Cardiac muscle cell (in vitro differentiated cells and primary cell): ENCODE measurements around the gene SLC5A10. TPM values are rescaled to one million over a fixed set of nuclear protein-coding genes. Genes with fewer than 3 reads are reported as not detected.

Experiments used
- DNase-seq, 2 donors: peaks; one replicate each; pipeline versions ENCODE4 v3.0.0 to v3.0.0-alpha.2; 2010 to 2017; ENCODE audit warnings: low read depth in 1 of 2, low spot score in 1 of 2
- H3K27ac ChIP-seq: fragments of 200-600 bp; sonication (generic); 2 replicates; pipeline ENCODE4 v1.5.1; 2016
- H3K27me3 ChIP-seq: fragments of 200-600 bp; sonication (generic); 2 replicates; pipeline ENCODE4 v1.6.0; 2016; ENCODE audit warnings: control low read depth
- H3K36me3 ChIP-seq: fragments of 200-600 bp; sonication (generic); 2 replicates; pipeline ENCODE4 v1.5.1; 2016; ENCODE audit warnings: control low read depth
- H3K4me1 ChIP-seq: fragments of 200-600 bp; sonication (generic); 2 replicates; pipeline ENCODE4 v1.8.1; 2017; ENCODE audit warnings: low read depth, mild to moderate bottlenecking, mixed run types
- H3K4me3 ChIP-seq: fragments of 200-600 bp; sonication (generic); 2 replicates; pipeline ENCODE4 v1.5.1; 2016; ENCODE audit warnings: mild to moderate bottlenecking
- H3K9me3 ChIP-seq: fragments of 200-600 bp; sonication (generic); 2 replicates; pipeline ENCODE4 v1.5.1; 2017; ENCODE audit warnings: low read depth, mild to moderate bottlenecking, control low read depth
- polyA plus RNA-seq: library from polyadenylated mRNA; unstranded; fragments of >200 nt; fragmentation: Nextera tagmentation; extraction: Ambion mirVana; gene quantifications from 2 replicates; pipeline ENCODE4 v1.2.1, GENCODE V29; 2016
- total RNA-seq: library from RNA; depleted of rRNA; stranded (reverse); fragments of >200 nt; gene quantifications from 2 replicates; pipeline ENCODE4 v1.2.3, GENCODE V29; 2016
- TF ChIP-seq, protein P1 (sequence below): IDR thresholded peaks from 2 replicates; pipeline ENCODE4 v1.5.1; 2012; ENCODE audit warnings: low read depth, mild to moderate bottlenecking, low read length

Gene SLC5A10
- total and polyA plus RNA-seq, 2 experiments from 2014 or later = 0.06 TPM; not detected in 1

GRCh38 chr17:18933102-18934058 is 18.6 kb upstream of the SLC5A10 start:
- Histone ChIP-seq H3K27me3 (no peaks in the 10 kb centered on the region), H3K36me3 (peaks cover 19% of the 10 kb centered on the region), H3K27ac (no peak overlapping the region), H3K4me3 (no peak overlapping the region), H3K4me1 (no peaks in the 10 kb centered on the region), H3K9me3 (no peaks in the 10 kb centered on the region)
- TF ChIP-seq, protein P1, sequence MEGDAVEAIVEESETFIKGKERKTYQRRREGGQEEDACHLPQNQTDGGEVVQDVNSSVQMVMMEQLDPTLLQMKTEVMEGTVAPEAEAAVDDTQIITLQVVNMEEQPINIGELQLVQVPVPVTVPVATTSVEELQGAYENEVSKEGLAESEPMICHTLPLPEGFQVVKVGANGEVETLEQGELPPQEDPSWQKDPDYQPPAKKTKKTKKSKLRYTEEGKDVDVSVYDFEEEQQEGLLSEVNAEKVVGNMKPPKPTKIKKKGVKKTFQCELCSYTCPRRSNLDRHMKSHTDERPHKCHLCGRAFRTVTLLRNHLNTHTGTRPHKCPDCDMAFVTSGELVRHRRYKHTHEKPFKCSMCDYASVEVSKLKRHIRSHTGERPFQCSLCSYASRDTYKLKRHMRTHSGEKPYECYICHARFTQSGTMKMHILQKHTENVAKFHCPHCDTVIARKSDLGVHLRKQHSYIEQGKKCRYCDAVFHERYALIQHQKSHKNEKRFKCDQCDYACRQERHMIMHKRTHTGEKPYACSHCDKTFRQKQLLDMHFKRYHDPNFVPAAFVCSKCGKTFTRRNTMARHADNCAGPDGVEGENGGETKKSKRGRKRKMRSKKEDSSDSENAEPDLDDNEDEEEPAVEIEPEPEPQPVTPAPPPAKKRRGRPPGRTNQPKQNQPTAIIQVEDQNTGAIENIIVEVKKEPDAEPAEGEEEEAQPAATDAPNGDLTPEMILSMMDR = no peak
- no peak for DNase-seq

DNA sequence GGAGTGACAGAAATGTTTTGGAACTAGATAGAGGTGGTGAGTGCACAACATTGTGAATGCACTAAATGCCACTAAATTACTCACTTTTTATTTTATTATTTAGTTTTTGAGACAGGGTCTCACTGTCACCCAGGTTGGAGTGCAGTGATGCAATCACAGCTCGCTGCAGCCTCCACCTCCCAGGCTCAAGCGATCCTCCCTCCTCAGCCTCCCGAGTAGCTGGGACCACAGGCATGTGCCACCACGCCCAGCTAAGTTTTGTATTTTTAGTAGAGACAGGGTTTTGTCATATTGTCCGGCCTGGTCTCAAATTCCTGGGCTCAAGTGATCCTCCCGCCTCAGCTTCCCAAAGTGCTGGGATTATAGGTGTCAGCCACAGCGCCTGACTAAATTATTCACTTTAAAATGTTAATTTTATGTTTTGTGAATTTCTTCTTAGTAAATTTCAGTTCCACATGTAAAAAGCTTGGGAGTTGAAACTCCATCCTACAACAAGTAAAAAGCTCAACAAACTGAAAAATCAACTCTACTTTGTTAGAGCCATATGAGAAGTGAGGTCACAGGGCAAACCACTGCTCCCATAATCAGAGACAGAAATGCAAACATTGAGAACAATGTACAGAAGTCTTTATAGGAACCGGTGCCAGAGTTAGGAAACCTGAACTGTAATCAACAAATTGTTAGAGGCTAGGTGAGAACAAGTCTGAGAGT is 13.8 kb upstream of the SLC5A10 start:
- H3K4me1 ChIP-seq = no peaks in the 10 kb centered on the region
- H3K27ac ChIP-seq = no peak overlapping the region
- no peaks in the 10 kb centered on the region for H3K9me3 ChIP-seq
- H3K36me3 ChIP-seq = no peaks in the 10 kb centered on the region
- TF ChIP-seq, protein P1 = no peak
- DNase-seq = no peak
- no peak overlapping the region for H3K4me3 ChIP-seq
- no peaks in the 10 kb centered on the region for H3K27me3 ChIP-seq

- TF ChIP-seq, protein P1 = no peak
- no peak overlapping the region for H3K4me3 ChIP-seq
- H3K27me3 ChIP-seq = no peaks in the 10 kb centered on the region
- no peaks in the 10 kb centered on the region for H3K4me1 ChIP-seq
- DNase-seq = no peak
- no peak overlapping the region for H3K27ac ChIP-seq
- no peaks in the 10 kb centered on the region for H3K9me3 ChIP-seq
- H3K36me3 ChIP-seq = no peaks in the 10 kb centered on the region
Observed at GRCh38 chr17:18938692-18939023, 13.3 kb upstream of the SLC5A10 start.

GRCh38 chr17:18944646-18945045 is 7.3 kb upstream of the SLC5A10 start:
- no peaks in the 10 kb centered on the region for H3K4me1 ChIP-seq

GRCh38 chr17:18946536-18946935 is 5.4 kb upstream of the SLC5A10 start:
- Histone ChIP-seq H3K4me1 (peaks cover 3% of the 10 kb centered on the region), H3K27ac (no peak overlapping the region), H3K27me3 (no peaks in the 10 kb centered on the region), H3K9me3 (no peaks in the 10 kb centered on the region), H3K4me3 (no peak overlapping the region), H3K36me3 (no peaks in the 10 kb centered on the region)
- TF ChIP-seq, protein P1 = no peak
- peak in 1 of 2 donors; percentile 15 for DNase-seq

More at GRCh38 chr17:18944646-18945045, 7.3 kb upstream of the SLC5A10 start:
- Histone ChIP-seq H3K9me3 (no peaks in the 10 kb centered on the region), H3K27ac (no peak overlapping the region), H3K27me3 (no peaks in the 10 kb centered on the region), H3K4me3 (no peak overlapping the region), H3K36me3 (no peaks in the 10 kb centered on the region)
- no peak for DNase-seq
- TF ChIP-seq, protein P1 = no peak
